ENCODE results near the gene E2F3.

DNA sequence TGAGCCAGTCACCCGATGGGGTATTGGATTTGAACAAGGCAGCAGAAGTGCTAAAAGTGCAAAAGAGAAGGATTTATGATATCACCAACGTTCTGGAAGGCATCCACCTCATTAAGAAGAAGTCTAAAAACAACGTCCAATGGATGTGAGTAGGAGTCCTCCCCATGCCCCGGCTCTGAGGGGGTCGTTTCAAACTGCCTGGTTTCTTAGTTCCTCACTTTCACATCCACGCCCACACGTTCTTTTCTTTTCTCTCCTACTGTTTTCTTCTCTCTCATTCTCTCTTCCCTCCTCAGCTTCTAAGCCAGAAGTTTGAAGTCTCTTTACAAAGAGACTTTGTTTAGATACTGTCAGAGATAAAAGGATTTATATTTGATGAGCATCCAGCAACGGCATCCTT, 79.6 kb downstream of the E2F3 start:
- TF ChIP-seq POLR2A (IDR thresholded peaks at IDR 0.05) = no peak
- TF ChIP-seq, protein P1, sequence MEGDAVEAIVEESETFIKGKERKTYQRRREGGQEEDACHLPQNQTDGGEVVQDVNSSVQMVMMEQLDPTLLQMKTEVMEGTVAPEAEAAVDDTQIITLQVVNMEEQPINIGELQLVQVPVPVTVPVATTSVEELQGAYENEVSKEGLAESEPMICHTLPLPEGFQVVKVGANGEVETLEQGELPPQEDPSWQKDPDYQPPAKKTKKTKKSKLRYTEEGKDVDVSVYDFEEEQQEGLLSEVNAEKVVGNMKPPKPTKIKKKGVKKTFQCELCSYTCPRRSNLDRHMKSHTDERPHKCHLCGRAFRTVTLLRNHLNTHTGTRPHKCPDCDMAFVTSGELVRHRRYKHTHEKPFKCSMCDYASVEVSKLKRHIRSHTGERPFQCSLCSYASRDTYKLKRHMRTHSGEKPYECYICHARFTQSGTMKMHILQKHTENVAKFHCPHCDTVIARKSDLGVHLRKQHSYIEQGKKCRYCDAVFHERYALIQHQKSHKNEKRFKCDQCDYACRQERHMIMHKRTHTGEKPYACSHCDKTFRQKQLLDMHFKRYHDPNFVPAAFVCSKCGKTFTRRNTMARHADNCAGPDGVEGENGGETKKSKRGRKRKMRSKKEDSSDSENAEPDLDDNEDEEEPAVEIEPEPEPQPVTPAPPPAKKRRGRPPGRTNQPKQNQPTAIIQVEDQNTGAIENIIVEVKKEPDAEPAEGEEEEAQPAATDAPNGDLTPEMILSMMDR (IDR thresholded peaks at IDR 0.05) = no peak

Data from adrenal gland (tissue), 5 donors.